Left lung (tissue), 10 donors: ENCODE data around the gene TXNRD2. TPM values are rescaled to one million over a fixed set of nuclear protein-coding genes. Genes with fewer than 3 reads are reported as not detected.

Experiments
- ATAC-seq: fragments of 200-7000 bp; cut with Tn5 transposase; one replicate; pipeline ENCODE4 v1.9.1; 2020; ENCODE audit warnings: moderate library complexity
- DNase-seq, 4 donors: peaks; one replicate each; pipeline ENCODE4 v3.0.0-alpha.2; 2013 to 2020
- H3K27ac ChIP-seq, 2 donors: fragments of 200-600 bp; sonication (generic) in 1 of 2; one replicate each; pipeline versions ENCODE4 v1.5.0 to v1.8.0; 2020 to 2021
- H3K27me3 ChIP-seq, 2 donors: fragments of 200-600 bp; sonication (generic) in 1 of 2; one replicate each; pipeline versions ENCODE4 v1.5.0 to v1.8.0; 2020 to 2021
- H3K36me3 ChIP-seq, 2 donors: fragments of 200-600 bp; sonication (generic) in 1 of 2; one replicate each; pipeline versions ENCODE4 v1.5.0 to v1.8.0; 2020 to 2021
- H3K4me1 ChIP-seq, 2 donors: fragments of 200-600 bp; one replicate each; pipeline ENCODE4 v1.8.0; 2021
- H3K4me3 ChIP-seq, 2 donors: fragments of 200-600 bp; sonication (generic) in 1 of 2; one replicate each; pipeline versions ENCODE4 v1.5.0 to v1.8.0; 2020 to 2021; ENCODE audit warnings: mild to moderate bottlenecking in 1 of 2
- H3K9me3 ChIP-seq, 2 donors: fragments of 200-600 bp; sonication (generic) in 1 of 2; one replicate each; pipeline versions ENCODE4 v1.5.0 to v1.8.0; 2020 to 2021
- intact Hi-C, 2 donors: fragments of 100-400 bp; cut with DNase I; formaldehyde crosslinking; loops; one replicate each; pipeline versions ENCODE4 v1.11.2 to v1.14.2; 2022
- polyA plus RNA-seq, 6 donors: library from polyadenylated mRNA; unstranded; fragments of 120-200 nt; gene quantifications; one replicate each; pipeline ENCODE4 v1.2.1, GENCODE V29; 2013; ENCODE audit not compliant: insufficient read length in 6 of 6
- total RNA-seq, 2 donors: library from RNA; stranded (reverse); fragmentation: NEBNext Ultra II Directional; extraction: Animal tissue kit (Norgen Biotek cat#: 25700); gene quantifications; one replicate each; pipeline ENCODE4 v1.2.1, GENCODE V29; 2021
- TF ChIP-seq, protein P1 (sequence below), 2 donors: fragments of 200-600 bp; sonication (generic) in 1 of 2; IDR thresholded peaks; one replicate each; pipeline versions ENCODE4 v1.5.0 to v1.8.0; 2021; ENCODE audit warnings: antibody characterized with exemption in 2 of 2
- donor health status: DM: no; HTN: yes; CAD: no.
- donor health status: DM: no; HTN: no; CAD: no.

Gene TXNRD2
- total and polyA plus RNA-seq, 8 donors = 17.6 to 42.8 (median 22.2) TPM

GRCh38 chr22:19960491-19961200 lies 19.0 kb upstream of the TXNRD2 start:
- ATAC-seq (no peak), DNase-seq (peak in 1 of 4 donors; percentile 43)
- intact Hi-C loops = no loop called here
- no peak overlapping the region for H3K4me3 ChIP-seq
- peaks cover 0 to 27% of the 10 kb centered on the region in 2 donors for H3K36me3 ChIP-seq
- H3K9me3 ChIP-seq = no peaks in the 10 kb centered on the region
- TF ChIP-seq, protein P1, sequence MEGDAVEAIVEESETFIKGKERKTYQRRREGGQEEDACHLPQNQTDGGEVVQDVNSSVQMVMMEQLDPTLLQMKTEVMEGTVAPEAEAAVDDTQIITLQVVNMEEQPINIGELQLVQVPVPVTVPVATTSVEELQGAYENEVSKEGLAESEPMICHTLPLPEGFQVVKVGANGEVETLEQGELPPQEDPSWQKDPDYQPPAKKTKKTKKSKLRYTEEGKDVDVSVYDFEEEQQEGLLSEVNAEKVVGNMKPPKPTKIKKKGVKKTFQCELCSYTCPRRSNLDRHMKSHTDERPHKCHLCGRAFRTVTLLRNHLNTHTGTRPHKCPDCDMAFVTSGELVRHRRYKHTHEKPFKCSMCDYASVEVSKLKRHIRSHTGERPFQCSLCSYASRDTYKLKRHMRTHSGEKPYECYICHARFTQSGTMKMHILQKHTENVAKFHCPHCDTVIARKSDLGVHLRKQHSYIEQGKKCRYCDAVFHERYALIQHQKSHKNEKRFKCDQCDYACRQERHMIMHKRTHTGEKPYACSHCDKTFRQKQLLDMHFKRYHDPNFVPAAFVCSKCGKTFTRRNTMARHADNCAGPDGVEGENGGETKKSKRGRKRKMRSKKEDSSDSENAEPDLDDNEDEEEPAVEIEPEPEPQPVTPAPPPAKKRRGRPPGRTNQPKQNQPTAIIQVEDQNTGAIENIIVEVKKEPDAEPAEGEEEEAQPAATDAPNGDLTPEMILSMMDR (IDR thresholded peaks at IDR 0.05) = no peak
- no peak overlapping the region for H3K27ac ChIP-seq
- H3K27me3 ChIP-seq = no peaks in the 10 kb centered on the region
- peaks cover 20 to 32% of the 10 kb centered on the region in 2 donors for H3K4me1 ChIP-seq

DNA sequence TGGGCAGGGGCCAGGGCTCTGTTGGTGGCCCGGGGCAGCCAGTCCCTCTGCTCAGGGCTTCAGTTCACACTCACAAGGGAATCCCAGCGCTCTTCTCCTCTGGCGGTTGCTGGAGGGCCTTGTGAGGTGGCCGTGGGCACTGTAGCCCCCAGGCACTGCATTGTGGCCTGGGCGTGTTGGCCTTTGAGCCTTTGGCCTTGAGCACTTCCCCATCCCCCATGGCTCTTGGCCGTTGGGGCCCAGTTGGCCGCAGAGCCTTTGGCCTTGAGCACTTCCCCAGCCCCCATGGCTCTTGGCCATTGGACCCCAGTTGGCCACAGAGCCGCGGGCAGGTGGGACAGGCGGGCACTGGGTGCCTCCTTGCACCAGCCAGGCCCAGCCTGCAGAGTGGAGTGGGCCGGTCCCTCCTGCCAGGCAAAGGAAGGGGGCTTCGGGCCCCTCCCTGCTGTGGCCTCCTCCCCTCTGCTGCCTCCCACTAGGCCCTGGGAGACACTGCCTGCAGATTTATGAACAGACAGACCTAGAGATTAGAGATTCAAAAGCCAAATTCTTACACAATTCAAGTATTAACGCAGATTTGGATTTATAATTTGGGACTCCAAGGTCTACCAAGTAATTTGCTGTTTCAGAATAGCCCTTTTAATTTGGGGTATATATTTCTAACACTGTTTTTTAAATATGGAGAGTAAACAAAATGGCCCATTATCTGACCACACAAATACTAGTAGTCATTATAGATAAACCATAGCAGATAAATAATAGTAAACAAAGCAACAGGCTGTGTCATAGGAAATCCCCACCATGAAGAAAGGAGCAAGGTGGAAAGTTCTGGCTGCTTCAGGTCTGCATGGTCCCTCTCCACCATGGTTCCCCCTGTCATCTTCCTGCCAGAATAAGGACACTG lies 18.2 kb upstream of the TXNRD2 start:
- intact Hi-C loops = no loop called here
- ATAC-seq (no peak), DNase-seq (peak in 1 of 4 donors; percentile 61)
- Histone ChIP-seq H3K4me3 (peak overlapping the region in 1 of 2 donors; percentile 4), H3K9me3 (no peaks in the 10 kb centered on the region), H3K27me3 (no peaks in the 10 kb centered on the region), H3K4me1 (peaks cover 20 to 36% of the 10 kb centered on the region in 2 donors), H3K36me3 (peaks cover 0 to 21% of the 10 kb centered on the region in 2 donors), H3K27ac (no peak overlapping the region)
- TF ChIP-seq, protein P1 (IDR thresholded peaks at IDR 0.05) = no peak

- intact Hi-C loops = no loop called here
- TF ChIP-seq, protein P1 (IDR thresholded peaks at IDR 0.05) = no peak
- peak; percentile 68 to 89 (median 81) for DNase-seq
- Histone ChIP-seq H3K27me3 (no peaks in the 10 kb centered on the region), H3K9me3 (no peaks in the 10 kb centered on the region), H3K27ac (no peak overlapping the region), H3K4me3 (peak overlapping the region in 1 of 2 donors; percentile 4), H3K4me1 (peaks cover 20 to 36% of the 10 kb centered on the region in 2 donors), H3K36me3 (peaks cover 0 to 14% of the 10 kb centered on the region in 2 donors)
- ATAC-seq = peak; percentile 65
Measured at GRCh38 chr22:19959043-19959586, 17.5 kb upstream of the TXNRD2 start.

- Histone ChIP-seq H3K27ac (no peak overlapping the region), H3K9me3 (no peaks in the 10 kb centered on the region), H3K27me3 (no peaks in the 10 kb centered on the region), H3K4me3 (no peak overlapping the region), H3K4me1 (peaks cover 20 to 40% of the 10 kb centered on the region in 2 donors), H3K36me3 (peaks cover 0 to 6% of the 10 kb centered on the region in 2 donors)
- no peak for ATAC-seq
- intact Hi-C loops = no loop called here
- TF ChIP-seq, protein P1 (IDR thresholded peaks at IDR 0.05) = no peak
- peak in 1 of 4 donors; percentile 4 for DNase-seq
Measured at GRCh38 chr22:19958083-19959042, 16.7 kb upstream of the TXNRD2 start.
